Trophoblast cell (in vitro differentiated cells and primary cell): ENCODE results near the gene PLXDC2.
"Not testable (repeated sequence)": the region's sequence is repeated elsewhere in the genome, so short reads cannot be mapped to it uniquely, and the experiment has no call there.

Experiments used
- DNase-seq, 2 donors: peaks; one replicate each; pipeline ENCODE4 v3.0.0-alpha.2; 2016
- H2AFZ ChIP-seq: 2 replicates; pipeline ENCODE4 v1.6.1; 2013; ENCODE audit warnings: low read length, moderate library complexity, mild to moderate bottlenecking; ENCODE audit not compliant: insufficient read depth, poor library complexity
- H2AK5ac ChIP-seq: 2 replicates; pipeline ENCODE4 v1.6.1; 2013; ENCODE audit warnings: mild to moderate bottlenecking, low read length
- H2BK120ac ChIP-seq: 2 replicates; pipeline ENCODE4 v1.6.1; 2013; ENCODE audit warnings: low read length, mild to moderate bottlenecking, moderate library complexity; ENCODE audit not compliant: insufficient read depth, poor library complexity
- H2BK12ac ChIP-seq: 2 replicates; pipeline ENCODE4 v1.6.1; 2013; ENCODE audit warnings: mild to moderate bottlenecking, low read length, moderate library complexity
- H2BK5ac ChIP-seq: 2 replicates; pipeline ENCODE4 v1.6.1; 2013; ENCODE audit warnings: low read length, low read depth, moderate library complexity, mild to moderate bottlenecking; ENCODE audit not compliant: poor library complexity
- H3K14ac ChIP-seq: 2 replicates; pipeline ENCODE4 v1.6.1; 2013; ENCODE audit warnings: mild to moderate bottlenecking, low read length
- H3K18ac ChIP-seq: 2 replicates; pipeline ENCODE4 v1.6.1; 2013; ENCODE audit warnings: mild to moderate bottlenecking, low read length
- H3K23ac ChIP-seq: 2 replicates; pipeline ENCODE4 v1.6.1; 2013; ENCODE audit warnings: low read length
- H3K27ac ChIP-seq: 2 replicates; pipeline ENCODE4 v1.5.1; 2013; ENCODE audit warnings: low read depth, mild to moderate bottlenecking, inconsistent platforms, low read length, moderate library complexity
- H3K27me3 ChIP-seq: 2 replicates; pipeline ENCODE4 v1.6.1; 2013; ENCODE audit warnings: inconsistent platforms, mild to moderate bottlenecking, low read length, moderate library complexity; ENCODE audit not compliant: insufficient read depth
- H3K36me3 ChIP-seq, 2 experiments: 1 replicate in 1 of 2; 2 replicates in 1 of 2; pipeline ENCODE4 v1.6.1; 2013; ENCODE audit warnings: low read length in 2 of 2, mild to moderate bottlenecking in 2 of 2, moderate library complexity in 1 of 2; ENCODE audit not compliant: insufficient read depth in 2 of 2, control insufficient read depth in 1 of 2
- H3K4ac ChIP-seq: 2 replicates; pipeline ENCODE4 v1.6.1; 2013; ENCODE audit warnings: low read depth, mild to moderate bottlenecking, low read length, moderate library complexity
- H3K4me1 ChIP-seq, 2 experiments: 1 replicate in 1 of 2; 2 replicates in 1 of 2; pipeline ENCODE4 v1.6.1; 2013; ENCODE audit warnings: low read length in 2 of 2, mild to moderate bottlenecking in 2 of 2, moderate library complexity in 1 of 2; ENCODE audit not compliant: insufficient read depth in 2 of 2, control insufficient read depth in 1 of 2
- H3K4me2 ChIP-seq: 2 replicates; pipeline ENCODE4 v1.6.1; 2013; ENCODE audit warnings: inconsistent platforms, mild to moderate bottlenecking, low read length, moderate library complexity
- H3K4me3 ChIP-seq: 2 replicates; pipeline ENCODE4 v1.5.1; 2013; ENCODE audit warnings: mild to moderate bottlenecking, low read depth, low read length, inconsistent platforms
- H3K79me1 ChIP-seq: one replicate; pipeline ENCODE4 v1.6.1; 2013; ENCODE audit warnings: low read length
- H3K79me2 ChIP-seq: 2 replicates; pipeline ENCODE4 v1.6.1; 2013; ENCODE audit warnings: low read length, mild to moderate bottlenecking; ENCODE audit not compliant: control insufficient read depth, insufficient read depth, poor library complexity
- H3K9ac ChIP-seq: 2 replicates; pipeline ENCODE4 v1.6.1; 2013; ENCODE audit warnings: mild to moderate bottlenecking, low read length
- H3K9me3 ChIP-seq: 2 replicates; pipeline ENCODE4 v1.6.1; 2013; ENCODE audit warnings: low read depth, mild to moderate bottlenecking, control low read depth, inconsistent platforms, low read length; ENCODE audit not compliant: insufficient read depth
- H4K12ac ChIP-seq: 2 replicates; pipeline ENCODE4 v1.6.1; 2013; ENCODE audit warnings: low read depth, mild to moderate bottlenecking, low read length, moderate library complexity
- H4K8ac ChIP-seq: 2 replicates; pipeline ENCODE4 v1.6.1; 2013; ENCODE audit warnings: low read depth, mild to moderate bottlenecking, low read length, moderate library complexity
- H4K91ac ChIP-seq: one replicate; pipeline ENCODE4 v1.6.1; 2013; ENCODE audit warnings: low read depth, mild to moderate bottlenecking, low read length, moderate library complexity
- WGBS: extraction: QIAGEN DNeasy Blood & Tissue Kit; methylation state at CpG from one replicate; pipeline ENCODE4 v1.1.7; 2013; ENCODE audit warnings: missing lambda C conversion rate; ENCODE audit not compliant: insufficient read length, insufficient coverage; ENCODE audit errors: extremely low coverage; 5-methylcytosine and 5-hydroxymethylcytosine counted together

Gene PLXDC2

DNA sequence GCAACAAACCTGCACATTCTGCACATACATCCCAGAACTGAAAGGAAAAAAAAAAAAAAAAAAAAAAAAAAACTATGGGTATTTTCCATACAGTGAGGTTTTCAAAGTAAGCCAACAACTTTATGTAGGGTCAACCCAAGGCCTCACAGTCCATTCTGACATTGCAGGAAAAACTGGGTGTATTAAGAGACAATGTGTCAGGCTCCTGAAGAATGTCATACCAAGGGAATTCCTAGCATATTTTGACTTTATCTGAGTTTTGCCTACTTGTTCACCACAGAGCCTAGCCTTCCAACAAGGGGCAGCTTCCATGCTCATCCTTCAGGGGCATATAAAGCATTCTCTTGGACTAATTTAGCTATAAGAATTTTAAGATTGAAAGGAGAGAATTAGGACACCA lies 368.9 kb downstream of the PLXDC2 start:
- no peak overlapping the region for H2BK5ac ChIP-seq
- H3K4ac ChIP-seq, result no peak overlapping the region
- no peak overlapping the region for H3K14ac ChIP-seq
- no peaks in the 10 kb centered on the region for H3K27me3 ChIP-seq
- H3K79me1 ChIP-seq, result peaks cover 2% of the 10 kb centered on the region
- no peaks in the 10 kb centered on the region for H3K36me3 ChIP-seq
- H3K4me1 ChIP-seq, result peaks cover 0 to 3% of the 10 kb centered on the region in 2 experiments
- peak; percentile 28 to 78 for DNase-seq
- H3K18ac ChIP-seq, result no peak overlapping the region
- no peak overlapping the region for H2BK120ac ChIP-seq
- no peak overlapping the region for H2AK5ac ChIP-seq
- H3K4me3 ChIP-seq, result no peak overlapping the region
- H3K4me2 ChIP-seq, result no peak overlapping the region
- no peak overlapping the region for H3K9ac ChIP-seq
- H4K12ac ChIP-seq, result no peak overlapping the region
- no peak overlapping the region for H2BK12ac ChIP-seq
- H2AFZ ChIP-seq, result no peak overlapping the region
- no peaks in the 10 kb centered on the region for H3K79me2 ChIP-seq
- no peak overlapping the region for H4K91ac ChIP-seq
- no peak overlapping the region for H4K8ac ChIP-seq
- H3K23ac ChIP-seq, result no peak overlapping the region
- peak overlapping the region; percentile 26 for H3K27ac ChIP-seq
- no peaks in the 10 kb centered on the region for H3K9me3 ChIP-seq

- not testable (repeated sequence) for H4K8ac ChIP-seq, H2BK5ac ChIP-seq, H3K4me2 ChIP-seq, H3K18ac ChIP-seq, H3K9me3 ChIP-seq, H4K12ac ChIP-seq, H3K79me1 ChIP-seq, H3K27me3 ChIP-seq, DNase-seq, H3K4me3 ChIP-seq, H3K14ac ChIP-seq, H2BK12ac ChIP-seq, H3K9ac ChIP-seq, H4K91ac ChIP-seq, H3K4ac ChIP-seq, H3K27ac ChIP-seq, H2AFZ ChIP-seq, H3K4me1 ChIP-seq, H2BK120ac ChIP-seq, H2AK5ac ChIP-seq, H3K79me2 ChIP-seq, H3K23ac ChIP-seq, H3K36me3 ChIP-seq
- WGBS, result no CpG with 5 or more reads among the region's 3 CpGs
Observed at GRCh38 chr10:20191392-20191791, 375.2 kb downstream of the PLXDC2 start.

GRCh38 chr10:20195076-20195475 lies 378.8 kb downstream of the PLXDC2 start:
- Histone ChIP-seq H3K27ac (no peak overlapping the region), H2BK5ac (no peak overlapping the region), H3K4ac (no peak overlapping the region), H3K9ac (no peak overlapping the region), H3K9me3 (no peaks in the 10 kb centered on the region), H3K23ac (no peak overlapping the region), H3K14ac (no peak overlapping the region), H3K4me3 (no peak overlapping the region), H2BK12ac (no peak overlapping the region), H3K79me2 (no peaks in the 10 kb centered on the region), H3K27me3 (no peaks in the 10 kb centered on the region), H3K18ac (no peak overlapping the region), H2AFZ (no peak overlapping the region), H2AK5ac (no peak overlapping the region), H4K12ac (no peak overlapping the region), H4K91ac (no peak overlapping the region), H3K79me1 (no peaks in the 10 kb centered on the region), H3K4me1 (no peaks in the 10 kb centered on the region), H4K8ac (no peak overlapping the region), H3K36me3 (no peaks in the 10 kb centered on the region), H2BK120ac (no peak overlapping the region), H3K4me2 (no peak overlapping the region)
- no CpG with 5 or more reads among the region's 6 CpGs for WGBS
- DNase-seq, result no peak

DNA sequence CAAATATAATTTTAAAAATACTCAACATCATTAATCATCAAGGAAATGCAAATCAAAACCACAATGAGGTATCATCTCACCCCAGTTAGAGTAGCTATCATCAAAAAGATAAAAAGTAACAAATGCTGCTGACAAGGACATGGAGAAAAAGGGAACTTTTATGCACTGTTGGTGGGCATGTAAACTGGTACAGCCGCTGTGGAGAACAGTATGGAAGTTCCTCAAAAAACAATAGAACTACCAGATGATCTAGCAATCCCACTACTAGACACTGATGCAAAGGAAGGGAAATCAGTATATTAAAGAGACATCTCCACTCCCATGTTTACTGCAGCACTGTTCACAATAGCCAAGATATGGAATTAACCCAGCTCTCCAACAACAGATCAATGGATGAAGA lies 384.5 kb downstream of the PLXDC2 start:
- no peak overlapping the region for H4K8ac ChIP-seq
- H3K4me1 ChIP-seq, result no peaks in the 10 kb centered on the region
- H4K12ac ChIP-seq, result no peak overlapping the region
- no peaks in the 10 kb centered on the region for H3K9me3 ChIP-seq
- H2BK12ac ChIP-seq, result no peak overlapping the region
- no peak overlapping the region for H3K27ac ChIP-seq
- H3K79me2 ChIP-seq, result no peaks in the 10 kb centered on the region
- DNase-seq, result no peak
- no peak overlapping the region for H3K9ac ChIP-seq
- no peak overlapping the region for H2AK5ac ChIP-seq
- no peak overlapping the region for H3K18ac ChIP-seq
- H3K4me3 ChIP-seq, result no peak overlapping the region
- H3K79me1 ChIP-seq, result no peaks in the 10 kb centered on the region
- no CpG with 5 or more reads among the region's 1 CpG for WGBS
- H2BK5ac ChIP-seq, result no peak overlapping the region
- no peak overlapping the region for H3K4me2 ChIP-seq
- H3K27me3 ChIP-seq, result no peaks in the 10 kb centered on the region
- H3K23ac ChIP-seq, result no peak overlapping the region
- H2AFZ ChIP-seq, result no peak overlapping the region
- H3K4ac ChIP-seq, result no peak overlapping the region
- H4K91ac ChIP-seq, result no peak overlapping the region
- H2BK120ac ChIP-seq, result no peak overlapping the region
- H3K14ac ChIP-seq, result no peak overlapping the region
- no peaks in the 10 kb centered on the region for H3K36me3 ChIP-seq
